ENCODE results near the gene TP53I11. TPM values are rescaled to one million over a fixed set of nuclear protein-coding genes. Genes with fewer than 3 reads are reported as not detected.

TP53I11 gene
- total RNA-seq, 1 donor from 2014 or later = 110 TPM

GRCh38 chr11:44960200-44960845 is 9.6 kb upstream of the TP53I11 start:
- intact Hi-C loops (cut with DNase I) = no loop called here
- Histone ChIP-seq H3K36me3 (no peaks in the 10 kb centered on the region), H3K9me3 (no peaks in the 10 kb centered on the region), H3K4me3 (no peak overlapping the region), H3K27me3 (no peaks in the 10 kb centered on the region), H3K27ac (no peak overlapping the region), H3K4me1 (peaks cover 12% of the 10 kb centered on the region)
- DNase-seq (no peak), ATAC-seq (no peak)
- no peak for TF ChIP-seq CTCF (IDR thresholded peaks at IDR 0.05)

GRCh38 chr11:44959064-44959463 is 8.4 kb upstream of the TP53I11 start:
- no peaks in the 10 kb centered on the region for H3K36me3 ChIP-seq
- no peak overlapping the region for H3K27ac ChIP-seq
- peaks cover 24% of the 10 kb centered on the region for H3K4me1 ChIP-seq
- no peaks in the 10 kb centered on the region for H3K9me3 ChIP-seq
- ATAC-seq (no peak), DNase-seq (no peak)
- intact Hi-C loops (cut with DNase I) = no loop called here
- H3K27me3 ChIP-seq = no peaks in the 10 kb centered on the region
- no peak overlapping the region for H3K4me3 ChIP-seq
- no peak for TF ChIP-seq CTCF (IDR thresholded peaks at IDR 0.05)

- no peak for DNase-seq
- H3K4me1 ChIP-seq = peaks cover 25% of the 10 kb centered on the region
- intact Hi-C loops (cut with DNase I) = no loop called here
- H3K4me3 ChIP-seq = no peak overlapping the region
- no peaks in the 10 kb centered on the region for H3K27me3 ChIP-seq
- TF ChIP-seq CTCF (IDR thresholded peaks at IDR 0.05) = no peak
- no peak overlapping the region for H3K27ac ChIP-seq
- no peaks in the 10 kb centered on the region for H3K36me3 ChIP-seq
- no peaks in the 10 kb centered on the region for H3K9me3 ChIP-seq
- no peak for ATAC-seq
Measured at GRCh38 chr11:44957776-44958564, 7.3 kb upstream of the TP53I11 start.

GRCh38 chr11:44957040-44957515 is 6.4 kb upstream of the TP53I11 start:
- TF ChIP-seq CTCF (IDR thresholded peaks at IDR 0.05) = no peak
- Histone ChIP-seq H3K36me3 (no peaks in the 10 kb centered on the region), H3K9me3 (no peaks in the 10 kb centered on the region), H3K27me3 (no peaks in the 10 kb centered on the region), H3K27ac (no peak overlapping the region), H3K4me3 (no peak overlapping the region), H3K4me1 (peaks cover 25% of the 10 kb centered on the region)
- ATAC-seq = no peak
- intact Hi-C loops (cut with DNase I) = no loop called here
- DNase-seq = no peak

- no peaks in the 10 kb centered on the region for H3K9me3 ChIP-seq
- H3K36me3 ChIP-seq = no peaks in the 10 kb centered on the region
- DNase-seq (peak; percentile 79), ATAC-seq (peak; percentile 62)
- intact Hi-C loops (cut with DNase I) = no loop called here
- no peak for TF ChIP-seq CTCF (IDR thresholded peaks at IDR 0.05)
- no peak overlapping the region for H3K4me3 ChIP-seq
- H3K27me3 ChIP-seq = no peaks in the 10 kb centered on the region
- peaks cover 25% of the 10 kb centered on the region for H3K4me1 ChIP-seq
- H3K27ac ChIP-seq = peak overlapping the region; percentile 32
Measured at GRCh38 chr11:44955015-44955738, 4.5 kb upstream of the TP53I11 start.
